HCT116 (cell line): ENCODE data around the gene PLAGL1. TPM values are rescaled to one million over a fixed set of nuclear protein-coding genes. Genes with fewer than 3 reads are reported as not detected.

Source experiments
- ATAC-seq: fragments of 200-7000 bp; cut with Tn5 transposase; 2 replicates; pipeline ENCODE4 v1.9.1; 2020; ENCODE audit warnings: mild to moderate bottlenecking, moderate library complexity
- BruUV-seq: library from RNA; stranded (reverse); fragments of 400-500 nt; replicated peaks from 2 replicates; lab custom pipeline; 2021; lab: Mats Ljungman, UMichigan
- CTCF ChIA-PET: fragments of 300-600 bp; sonication (Branson Sonifier 250); formaldehyde crosslinking; loops from one replicate; lab custom pipeline; 2021; ENCODE audit warnings: antibody characterized with exemption; lab: Charles Lee
- POLR2A ChIA-PET: fragments of 300-600, 350-600 bp; sonication (Branson Sonifier 250); formaldehyde crosslinking; loops from one replicate; lab custom pipeline; 2021; ENCODE audit warnings: antibody characterized with exemption; lab: Charles Lee
- RAD21 ChIA-PET, 2 experiments: fragments of 300-600 bp; sonication (Branson Sonifier 250); formaldehyde crosslinking; loops; one replicate each; lab custom pipeline; 2023; ENCODE audit warnings: low total read pairs in 2 of 2; ENCODE audit not compliant: uncharacterized antibody in 2 of 2, unreplicated experiment in 2 of 2, low non-redundant PET in 1 of 2; lab: Charles Lee
- DNase-seq: peaks from one replicate; pipeline ENCODE4 v3.0.0-alpha.2; 2010; ENCODE audit warnings: low read depth, low spot score
- H2AFZ ChIP-seq: fragments of 200-600 bp; shearing (Covaris generic), sonication (generic); 2 replicates; pipeline ENCODE4 v1.6.1; 2017; ENCODE audit warnings: low read depth, mixed run types, mixed read lengths, antibody characterized with exemption, low read length; ENCODE audit not compliant: poor library complexity, severe bottlenecking
- H3K27ac ChIP-seq: 2 replicates; pipeline ENCODE4 v1.5.1; 2012; ENCODE audit warnings: low read depth, low read length
- H3K27me3 ChIP-seq: fragments of 200-600 bp; sonication (generic); 2 replicates; pipeline ENCODE4 v1.6.1; 2016; ENCODE audit warnings: mixed run types, low read length, mixed read lengths; ENCODE audit not compliant: insufficient read depth
- H3K36me3 ChIP-seq, 2 experiments: fragments of 200-500 bp in 1 of 2; fragments of 200-600 bp in 1 of 2; sonication (Bioruptor generic) in 1 of 2; sonication (generic) in 1 of 2; 2 replicates each; pipeline versions ENCODE4 v1.5.1 to v1.6.1; 2014 to 2016; ENCODE audit warnings: low read length in 2 of 2, inconsistent platforms in 1 of 2, mixed read lengths in 1 of 2, mixed run types in 1 of 2; ENCODE audit not compliant: insufficient read depth in 2 of 2, control insufficient read depth in 1 of 2
- H3K4me1 ChIP-seq, 2 experiments: fragments of 200-600 bp in 1 of 2; sonication (generic) in 1 of 2; 2 replicates each; pipeline versions ENCODE4 v1.5.1 to v1.6.1; 2012 to 2017; ENCODE audit warnings: low read length in 2 of 2, inconsistent platforms in 1 of 2, mild to moderate bottlenecking in 1 of 2, mixed read lengths in 1 of 2, mixed run types in 1 of 2, moderate library complexity in 1 of 2; ENCODE audit not compliant: insufficient read depth in 2 of 2, control insufficient read depth in 1 of 2
- H3K4me2 ChIP-seq: fragments of 200-600 bp; sonication (generic); 2 replicates; pipeline ENCODE4 v1.6.1; 2017; ENCODE audit warnings: mixed run types, low read length, mixed read lengths
- H3K4me3 ChIP-seq, 2 experiments: fragments of 200-600 bp in 1 of 2; sonication (generic) in 1 of 2; replicated peaks in 1 of 2; 2 replicates each; pipeline ENCODE4 v1.5.1; 2011 to 2016; ENCODE audit warnings: low read length in 2 of 2, control low read depth in 1 of 2, low read depth in 1 of 2, mild to moderate bottlenecking in 1 of 2, mixed read lengths in 1 of 2, mixed run types in 1 of 2
- H3K79me2 ChIP-seq: fragments of 200-600 bp; sonication (generic); 2 replicates; pipeline ENCODE4 v1.6.1; 2017; ENCODE audit warnings: mild to moderate bottlenecking, mixed run types, low read length, moderate library complexity, mixed read lengths; ENCODE audit not compliant: insufficient read depth
- H3K9ac ChIP-seq: fragments of 200-600 bp; sonication (generic); 2 replicates; pipeline ENCODE4 v1.6.1; 2016; ENCODE audit warnings: low read length, mixed read lengths
- H3K9me2 ChIP-seq: fragments of 200-600 bp; sonication (generic), shearing (Covaris generic); 2 replicates; pipeline ENCODE4 v1.6.1; 2017; ENCODE audit warnings: mixed run types, mild to moderate bottlenecking, moderate library complexity; ENCODE audit not compliant: insufficient read depth
- H3K9me3 ChIP-seq, 2 experiments: fragments of 200-500 bp in 1 of 2; fragments of 200-600 bp in 1 of 2; sonication (Bioruptor generic) in 1 of 2; sonication (generic) in 1 of 2; 2 replicates each; pipeline ENCODE4 v1.6.1; 2014 to 2017; ENCODE audit warnings: low read length in 2 of 2, mixed read lengths in 2 of 2, inconsistent platforms in 1 of 2, low read depth in 1 of 2, mild to moderate bottlenecking in 1 of 2, mixed run types in 1 of 2, moderate library complexity in 1 of 2; ENCODE audit not compliant: control insufficient read depth in 1 of 2, insufficient read depth in 1 of 2
- H4K20me1 ChIP-seq: fragments of 200-600 bp; sonication (generic), shearing (Covaris generic); 2 replicates; pipeline ENCODE4 v1.6.1; 2017; ENCODE audit warnings: mixed run types, mild to moderate bottlenecking, moderate library complexity; ENCODE audit not compliant: insufficient read depth
- CBX3 ChIP-seq: IDR thresholded peaks from 2 replicates; pipeline ENCODE4 v1.6.1; 2012; ENCODE audit warnings: low read depth
- CEBPB ChIP-seq: IDR thresholded peaks from 2 replicates; pipeline ENCODE4 v1.6.1; 2012; ENCODE audit warnings: low read depth
- CTCF ChIP-seq, 3 experiments: fragments of 200-600 bp in 1 of 3; sonication (generic) in 1 of 3; IDR thresholded peaks in 2 of 3; conservative IDR thresholded peaks in 1 of 3; 2 replicates each; pipeline ENCODE4 v1.5.1; 2012 to 2017; ENCODE audit warnings: low read depth in 2 of 3, low read length in 2 of 3, antibody characterized with exemption in 1 of 3, borderline replicate concordance in 1 of 3, control low read depth in 1 of 3, mild to moderate bottlenecking in 1 of 3, mixed read lengths in 1 of 3, mixed run types in 1 of 3, moderate library complexity in 1 of 3; ENCODE audit not compliant: insufficient read depth in 1 of 3
- ELF1 ChIP-seq: IDR thresholded peaks from 2 replicates; pipeline ENCODE4 v1.6.1; 2012; ENCODE audit warnings: low read depth, borderline replicate concordance
- EZH2 ChIP-seq: fragments of 200-600 bp; sonication (generic); IDR thresholded peaks from 2 replicates; pipeline ENCODE4 v1.6.1; 2017; ENCODE audit warnings: antibody characterized with exemption, mixed run types
- EZH2phosphoT487 ChIP-seq: fragments of 200-600 bp; IDR thresholded peaks from 2 replicates; pipeline ENCODE4 v1.6.1; 2018; ENCODE audit warnings: antibody characterized with exemption, borderline replicate concordance
- FOSL1 ChIP-seq: IDR thresholded peaks from 2 replicates; pipeline ENCODE4 v1.6.1; 2012; ENCODE audit warnings: low read depth
- JUND ChIP-seq: IDR thresholded peaks from 2 replicates; pipeline ENCODE4 v1.6.1; 2012
- MAX ChIP-seq: IDR thresholded peaks from 2 replicates; pipeline ENCODE4 v1.6.1; 2012
- POLR2A ChIP-seq: IDR thresholded peaks from 2 replicates; pipeline ENCODE4 v1.7.0; 2011; ENCODE audit warnings: borderline replicate concordance; ENCODE audit not compliant: insufficient read depth, insufficient read length; ENCODE audit errors: extremely low read depth
- POLR2AphosphoS5 ChIP-seq: IDR thresholded peaks from 2 replicates; pipeline ENCODE4 v1.6.1; 2011; ENCODE audit warnings: mild to moderate bottlenecking, low read depth, low read length, moderate library complexity
- REST ChIP-seq: IDR thresholded peaks from 2 replicates; pipeline ENCODE4 v1.6.1; 2012; ENCODE audit warnings: low read depth
- SIN3A ChIP-seq: IDR thresholded peaks from 2 replicates; pipeline ENCODE4 v1.6.1; 2012; ENCODE audit warnings: low read depth
- SRF ChIP-seq: IDR thresholded peaks from 2 replicates; pipeline ENCODE4 v1.6.1; 2012; ENCODE audit warnings: low read depth
- TCF7L2 ChIP-seq: IDR thresholded peaks from 2 replicates; pipeline ENCODE4 v1.7.0; 2011; ENCODE audit warnings: borderline replicate concordance, inconsistent platforms; ENCODE audit not compliant: insufficient read depth, insufficient read length; ENCODE audit errors: extremely low read depth
- YY1 ChIP-seq: IDR thresholded peaks from 2 replicates; pipeline ENCODE4 v1.6.1; 2011; ENCODE audit warnings: low read length, low read depth, moderate library complexity, mild to moderate bottlenecking; ENCODE audit not compliant: insufficient replicate concordance; ENCODE audit errors: extremely low read depth
- ZBTB33 ChIP-seq: IDR thresholded peaks from 2 replicates; pipeline ENCODE4 v1.6.1; 2011; ENCODE audit warnings: mild to moderate bottlenecking, low read length, moderate library complexity; ENCODE audit not compliant: insufficient replicate concordance; ENCODE audit errors: extremely low read depth
- ZFX ChIP-seq: fragments of 450-650 bp; IDR thresholded peaks from 2 replicates; pipeline ENCODE4 v1.6.1; 2017
- ZNF274 ChIP-seq: fragments of 200-500 bp; sonication (Bioruptor generic); IDR thresholded peaks from 2 replicates; pipeline ENCODE4 v1.6.1; 2014; ENCODE audit warnings: mild to moderate bottlenecking, low read depth, low read length, inconsistent platforms
- intact Hi-C: fragments of 100-400 bp; cut with micrococcal nuclease; formaldehyde crosslinking; loops from 2 replicates; pipeline ENCODE4 v1.10.0; 2022
- total RNA-seq: library from RNA; stranded (reverse); gene quantifications from one replicate; pipeline ENCODE4 v1.2.1, GENCODE V29; 2021; ENCODE audit not compliant: unreplicated experiment

PLAGL1 gene
- total RNA-seq, 1 experiment from 2014 or later, result 35.6 TPM

- Histone ChIP-seq H3K4me1 (no peaks in the 10 kb centered on the region), H3K9ac (no peak overlapping the region), H3K9me3 (no peaks in the 10 kb centered on the region), H3K27ac (no peak overlapping the region), H2AFZ (no peak overlapping the region), H3K4me2 (no peak overlapping the region), H4K20me1 (no peaks in the 10 kb centered on the region), H3K79me2 (no peaks in the 10 kb centered on the region), H3K4me3 (no peak overlapping the region), H3K27me3 (no peaks in the 10 kb centered on the region), H3K9me2 (no peaks in the 10 kb centered on the region), H3K36me3 (no peaks in the 10 kb centered on the region)
- ATAC-seq, result no peak
- intact Hi-C loops, result no loop called here
- no peak for DNase-seq
- POLR2A ChIA-PET, result no interaction called here
- no TSS peak for BruUV-seq
- RAD21 ChIA-PET, result no interaction called here
- CTCF ChIA-PET, result interaction anchor here (0.7 to 2.7 kb wide), 2 partner anchors 10 to 84 kb away, joined by 3 to 10 read pairs; no protein-coding TSS in a partner anchor
- TF ChIP-seq CEBPB, result no peak
- no peak for TF ChIP-seq EZH2
- TF ChIP-seq TCF7L2, result no peak
- TF ChIP-seq ZNF274, result no peak
- no peak for TF ChIP-seq ZBTB33
- no peak for TF ChIP-seq SRF
- TF ChIP-seq ZFX, result no peak
- TF ChIP-seq POLR2AphosphoS5, result no peak
- TF ChIP-seq CTCF (IDR thresholded peaks at IDR 0.05 in 2 of 3, conservative IDR thresholded peaks at IDR 0.05 in 1 of 3; ENCODE audit: borderline replicate concordance in 1 of 3, insufficient read depth in 1 of 3, low read depth in 2 of 3, low read length in 2 of 3), result no peak
- TF ChIP-seq ELF1, result no peak
- no peak for TF ChIP-seq FOSL1
- TF ChIP-seq POLR2A, result no peak
- TF ChIP-seq MAX, result no peak
- TF ChIP-seq EZH2phosphoT487, result no peak
- no peak for TF ChIP-seq JUND
- no peak for TF ChIP-seq SIN3A
- TF ChIP-seq CBX3, result no peak
- TF ChIP-seq YY1, result no peak
- TF ChIP-seq REST, result no peak
Observed at GRCh38 chr6:143929975-143930374, 78.1 kb downstream of the PLAGL1 start.
